BJ (cell line): Measurements from ENCODE around the gene CACNA1F. TPM values are rescaled to one million over a fixed set of nuclear protein-coding genes. Genes with fewer than 3 reads are reported as not detected.

Experiments
- CTCF ChIA-PET: fragments of 350-600 bp; formaldehyde crosslinking; extraction: SDS; loops from one replicate; lab custom pipeline; 2021; ENCODE audit warnings: antibody characterized with exemption, inconsistent platforms; lab: Yijun Ruan, JAX
- POLR2A ChIA-PET: fragments of 300-600 bp; sonication (Branson Sonifier 250); formaldehyde crosslinking; extraction: SDS; loops from one replicate; lab custom pipeline; 2021; ENCODE audit warnings: antibody characterized with exemption; lab: Charles Lee
- DNase-seq: peaks from one replicate; pipeline ENCODE4 v3.0.0-alpha.2; 2011; ENCODE audit warnings: low read depth
- H3K27me3 ChIP-seq: 2 replicates; pipeline ENCODE4 v1.6.0; 2011; ENCODE audit warnings: low read length; ENCODE audit not compliant: control insufficient read depth, insufficient read depth
- H3K36me3 ChIP-seq: 2 replicates; pipeline ENCODE4 v1.5.1; 2011; ENCODE audit warnings: low read length; ENCODE audit not compliant: control insufficient read depth, insufficient read depth
- H3K4me3 ChIP-seq: 2 replicates; pipeline ENCODE4 v1.5.1; 2011; ENCODE audit warnings: low read depth, mild to moderate bottlenecking, control low read depth, low read length
- CTCF ChIP-seq: IDR thresholded peaks from 2 replicates; pipeline ENCODE4 v1.5.1; 2011; ENCODE audit warnings: low read depth, mild to moderate bottlenecking, control low read depth, inconsistent platforms, low read length, moderate library complexity; ENCODE audit not compliant: insufficient read depth
- polyA plus RNA-seq: library from polyadenylated mRNA; depleted of rRNA; stranded (reverse); fragments of >200 nt; gene quantifications from 2 replicates; pipeline ENCODE4 v1.2.3, GENCODE V29; 2011

The CACNA1F gene
- polyA plus RNA-seq, 1 experiment, result 0.01 TPM

- CTCF ChIA-PET, result interaction anchor here (1.0 kb wide), 1 partner anchor 10 kb away, joined by 3 read pairs; the partner anchor contains the start of gene PLP2
- DNase-seq, result no peak
- no peak for TF ChIP-seq CTCF
- H3K27me3 ChIP-seq, result no peaks in the 10 kb centered on the region
- POLR2A ChIA-PET, result no interaction called here
- no peak overlapping the region for H3K4me3 ChIP-seq
- H3K36me3 ChIP-seq, result no peaks in the 10 kb centered on the region
These were observed 71.5 kb downstream of the CACNA1F start for GRCh38 chrX:49161632-49162031.

- no peak for TF ChIP-seq CTCF
- CTCF ChIA-PET, result interaction anchor here (1.0 kb wide), 1 partner anchor 11 kb away, joined by 3 read pairs; the partner anchor contains the start of gene PLP2
- Histone ChIP-seq H3K36me3 (no peaks in the 10 kb centered on the region), H3K4me3 (no peak overlapping the region), H3K27me3 (no peaks in the 10 kb centered on the region)
- POLR2A ChIA-PET, result no interaction called here
- DNase-seq, result no peak
These were observed 72.2 kb downstream of the CACNA1F start for GRCh38 chrX:49160908-49161307.

- ChIA-PET POLR2A (no interaction called here), CTCF (interaction anchor here (0.8 kb wide), 1 partner anchor 9 kb away, joined by 3 read pairs; no protein-coding TSS in a partner anchor)
- no peak overlapping the region for H3K4me3 ChIP-seq
- no peak for TF ChIP-seq CTCF
- no peaks in the 10 kb centered on the region for H3K36me3 ChIP-seq
- DNase-seq, result no peak
- H3K27me3 ChIP-seq, result no peaks in the 10 kb centered on the region
These were observed 75.9 kb downstream of the CACNA1F start for GRCh38 chrX:49157194-49157593.

GRCh38 chrX:49155900-49156837 lies 77.0 kb downstream of the CACNA1F start:
- Histone ChIP-seq H3K27me3 (no peaks in the 10 kb centered on the region), H3K36me3 (no peaks in the 10 kb centered on the region), H3K4me3 (peak overlapping the region; percentile 58)
- peak; percentile 23 for DNase-seq
- ChIA-PET CTCF (interaction anchor here (1.0 to 1.4 kb wide), 3 partner anchors 14 to 36 kb away, joined by 4 read pairs; no protein-coding TSS in a partner anchor), POLR2A (interaction anchor here (0.6 to 0.7 kb wide), 2 partner anchors 235 to 419 kb away, joined by 3 to 9 read pairs; no protein-coding TSS in a partner anchor)
- TF ChIP-seq CTCF, result peak; percentile 61
